Stimulated activated CD8-positive, alpha-beta memory T cell treated with anti-CD3 and anti-CD28 coated beads, Interleukin-12 subunit alpha, Interleukin-12 subunit beta, amount 100 ng/mL, for 24 hours (primary cell): ENCODE results near the gene RNF43.
A peak's percentile ranks its signal among the peaks of the same experiment; 100 is the strongest.

Experiments used
- DNase-seq: peaks from one replicate; pipeline ENCODE4 v3.0.0-alpha.2; 2020; ENCODE audit errors: extremely low read depth

The RNF43 gene

GRCh38 chr17:58417300-58418092 lies at the start of gene RNF43:
Gene RNF43 (minus strand): TSS chr17:58417534. CDS start chr17:58415577, 1,957 bp downstream.
- DNase-seq = peak; percentile 66

GRCh38 chr17:58455491-58455890 lies 38.2 kb upstream of the RNF43 start:
- no peak for DNase-seq

DNA sequence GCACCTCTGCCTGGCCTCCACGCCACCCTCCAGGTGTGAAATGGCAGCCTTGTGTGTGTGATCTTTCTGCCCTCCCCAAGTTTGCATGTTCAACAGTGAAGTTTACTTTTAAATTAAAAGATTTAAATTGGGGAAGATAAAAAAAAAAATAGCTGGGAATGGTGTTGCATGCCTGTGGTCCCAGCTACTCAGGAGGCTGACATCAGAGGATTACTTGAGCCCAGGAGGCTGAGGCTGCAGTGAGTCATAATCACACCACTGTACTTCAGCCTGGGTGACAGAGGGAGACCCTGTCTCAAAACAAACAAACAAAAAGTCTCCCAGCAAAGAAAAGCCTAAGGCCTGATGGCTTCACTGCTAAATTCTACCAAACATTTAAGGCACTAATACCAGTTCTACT lies 35.4 kb upstream of the RNF43 start:
- DNase-seq = no peak

DNA sequence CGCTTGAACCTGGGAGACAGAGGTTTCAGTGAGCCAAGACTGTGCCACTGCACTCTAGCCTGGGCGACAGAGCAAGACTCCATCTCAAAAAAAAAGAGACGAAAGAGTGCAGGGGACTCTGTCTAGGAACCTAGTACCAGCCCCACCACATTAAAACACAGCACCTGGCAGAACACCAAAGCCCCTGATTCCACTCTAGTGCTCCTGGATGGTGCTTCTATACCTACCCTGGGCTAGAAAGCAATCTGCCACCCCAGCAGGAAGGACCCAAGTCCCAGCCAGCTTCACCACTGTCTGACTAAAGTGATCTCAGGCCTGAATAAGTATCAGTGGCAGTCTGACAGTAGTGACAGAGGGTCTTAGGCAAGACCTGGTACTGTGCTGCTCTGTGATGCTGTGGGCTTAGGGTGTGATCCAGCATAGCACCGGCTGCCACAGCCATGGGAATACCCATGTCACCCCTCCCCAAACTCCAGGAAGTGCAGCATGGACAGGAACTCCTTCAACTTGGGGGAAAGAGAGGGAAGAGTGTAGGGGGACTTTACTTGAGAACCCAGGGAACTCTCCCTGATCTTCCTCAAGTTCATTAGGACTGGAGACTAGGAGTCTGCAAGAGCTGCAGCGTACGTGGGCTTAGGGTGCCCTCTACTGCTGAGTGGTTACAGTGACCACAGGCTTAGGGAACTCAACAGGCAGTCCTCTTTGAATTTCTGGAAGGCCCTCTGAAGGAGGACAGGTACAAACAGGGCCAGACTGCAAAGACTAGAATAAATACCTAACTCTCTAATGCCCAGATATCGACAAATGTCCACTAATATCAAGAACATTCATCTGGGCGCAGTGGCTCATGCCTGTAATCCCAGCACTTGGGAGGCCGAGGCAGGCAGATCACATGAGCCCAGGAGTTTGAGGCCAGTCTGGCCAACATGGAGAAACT lies 30.0 kb upstream of the RNF43 start:
- DNase-seq = peak; percentile 24

- no peak for DNase-seq
These were observed 28.8 kb upstream of the RNF43 start for GRCh38 chr17:58446086-58446485.

- no peak for DNase-seq
These were observed 19.5 kb upstream of the RNF43 start for GRCh38 chr17:58436805-58437239.

GRCh38 chr17:58436245-58436644 lies 18.9 kb upstream of the RNF43 start:
- DNase-seq = no peak

DNA sequence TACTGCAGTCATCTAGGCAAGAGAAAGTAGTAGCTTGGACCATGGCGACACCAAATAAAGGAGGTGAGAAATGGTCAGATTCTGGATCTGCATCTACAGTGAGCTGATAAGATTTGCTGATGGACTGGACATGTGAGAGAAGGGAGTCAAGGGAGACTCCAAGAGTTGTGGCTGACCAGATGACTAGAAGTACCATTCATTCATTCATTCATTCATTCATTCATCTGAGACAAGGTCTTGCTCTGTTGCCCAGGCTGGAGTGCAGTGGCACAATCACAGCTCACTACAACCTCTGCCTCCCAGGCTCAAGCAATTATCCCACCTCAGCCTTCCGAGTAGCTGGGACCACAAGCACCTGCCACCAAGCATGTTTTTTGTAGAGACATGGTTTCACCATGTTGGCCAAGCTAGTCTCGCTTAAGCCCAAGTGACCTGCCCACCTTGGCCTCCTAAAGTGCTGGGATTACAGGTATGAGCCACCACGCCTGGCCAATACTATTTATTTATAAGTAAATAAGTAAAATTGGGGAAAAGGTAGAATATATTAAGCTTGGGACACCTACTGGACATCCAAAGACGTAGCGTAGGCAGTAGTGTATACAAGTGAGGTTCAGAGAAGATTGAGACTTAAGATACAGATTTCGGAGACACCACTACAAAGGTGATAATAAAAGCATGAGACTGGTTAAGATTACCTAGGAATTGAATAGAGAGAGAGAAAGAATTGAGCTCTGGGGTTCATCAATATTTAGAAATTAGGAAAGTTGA lies 15.7 kb upstream of the RNF43 start:
- DNase-seq = no peak

DNA sequence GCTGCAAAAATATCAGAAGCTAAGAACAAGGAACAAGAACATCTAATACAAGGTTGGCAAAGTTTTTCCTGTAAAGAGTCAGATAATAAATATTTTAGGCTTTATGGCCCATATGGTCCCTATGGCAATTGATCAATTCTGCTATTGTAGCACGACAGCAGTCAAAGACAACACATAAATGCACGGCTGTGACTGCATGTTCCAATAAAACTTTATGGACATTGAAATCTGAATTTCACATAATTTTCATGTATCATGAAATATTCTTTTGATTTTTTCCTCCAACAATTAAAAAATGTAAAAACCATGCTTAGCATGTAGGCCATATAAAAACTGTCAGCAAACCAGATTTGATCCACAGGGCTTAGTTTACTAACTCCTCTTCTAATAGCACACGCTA lies 10.5 kb upstream of the RNF43 start:
- no peak for DNase-seq

DNA sequence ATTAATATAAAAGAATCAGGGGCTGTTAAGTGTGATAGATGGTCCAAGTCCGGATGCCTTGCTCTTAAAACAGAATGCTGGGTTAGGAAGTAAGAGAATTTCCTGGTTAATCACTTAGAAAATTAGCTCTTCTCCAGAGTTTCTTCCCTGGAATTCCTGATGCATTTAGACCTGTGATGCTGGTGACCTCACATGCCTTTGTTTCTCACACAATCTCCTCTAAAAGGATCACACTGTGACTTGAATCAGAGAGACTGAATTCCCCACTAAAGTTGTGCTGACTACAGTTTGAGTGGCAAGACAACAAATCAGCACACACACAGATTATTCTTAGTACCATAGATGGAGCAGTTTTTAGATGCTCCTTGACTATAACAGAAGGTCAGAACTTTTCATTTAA lies 4.4 kb upstream of the RNF43 start:
- DNase-seq = no peak

DNA sequence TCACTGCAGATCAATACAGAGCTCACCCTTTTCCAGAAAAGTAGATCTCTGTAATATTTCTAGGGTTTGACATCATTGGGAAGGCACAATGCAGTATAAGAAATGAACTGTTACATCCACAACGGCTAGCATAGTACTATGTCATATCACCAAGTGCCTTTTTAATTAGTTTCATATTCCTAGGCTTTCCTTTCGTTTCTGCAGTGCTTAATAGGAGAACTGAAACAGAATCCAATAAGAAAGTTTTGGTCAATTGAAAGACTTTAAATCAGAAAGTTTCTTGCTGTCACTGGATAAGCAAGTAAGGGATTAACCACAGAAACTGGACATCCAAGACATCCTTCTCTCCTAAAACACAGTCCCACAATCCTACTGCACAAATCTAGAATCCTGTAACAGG lies 3.5 kb upstream of the RNF43 start:
- no peak for DNase-seq

- DNase-seq = no peak
These were observed 416 bp downstream of the RNF43 start for GRCh38 chr17:58416937-58417299.

DNA sequence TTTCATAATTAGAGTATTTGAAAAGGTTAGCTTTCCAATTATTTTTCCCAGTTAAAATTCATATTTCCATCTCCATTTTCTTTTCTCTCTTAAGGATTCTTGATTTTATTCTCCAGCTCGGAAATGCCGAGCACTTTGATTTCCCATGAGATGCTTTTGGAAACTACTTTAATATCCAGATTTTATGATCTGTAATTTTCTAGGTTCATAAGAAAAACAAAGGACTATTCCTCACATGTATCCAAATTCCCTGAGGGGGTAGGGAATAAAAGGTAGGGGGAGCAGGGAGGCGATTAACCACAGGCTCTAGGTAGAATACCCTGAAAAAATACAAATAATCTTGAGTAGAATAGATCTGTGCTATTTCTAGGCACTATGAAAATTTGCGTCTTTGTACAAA lies 938 bp downstream of the RNF43 start:
- no peak for DNase-seq

GRCh38 chr17:58415371-58416055 lies 1.8 kb downstream of the RNF43 start:
- no peak for DNase-seq

- DNase-seq = no peak
These were observed 2.7 kb downstream of the RNF43 start for GRCh38 chr17:58414596-58414997.

GRCh38 chr17:58413684-58414083 lies 3.6 kb downstream of the RNF43 start:
- DNase-seq = no peak

DNA sequence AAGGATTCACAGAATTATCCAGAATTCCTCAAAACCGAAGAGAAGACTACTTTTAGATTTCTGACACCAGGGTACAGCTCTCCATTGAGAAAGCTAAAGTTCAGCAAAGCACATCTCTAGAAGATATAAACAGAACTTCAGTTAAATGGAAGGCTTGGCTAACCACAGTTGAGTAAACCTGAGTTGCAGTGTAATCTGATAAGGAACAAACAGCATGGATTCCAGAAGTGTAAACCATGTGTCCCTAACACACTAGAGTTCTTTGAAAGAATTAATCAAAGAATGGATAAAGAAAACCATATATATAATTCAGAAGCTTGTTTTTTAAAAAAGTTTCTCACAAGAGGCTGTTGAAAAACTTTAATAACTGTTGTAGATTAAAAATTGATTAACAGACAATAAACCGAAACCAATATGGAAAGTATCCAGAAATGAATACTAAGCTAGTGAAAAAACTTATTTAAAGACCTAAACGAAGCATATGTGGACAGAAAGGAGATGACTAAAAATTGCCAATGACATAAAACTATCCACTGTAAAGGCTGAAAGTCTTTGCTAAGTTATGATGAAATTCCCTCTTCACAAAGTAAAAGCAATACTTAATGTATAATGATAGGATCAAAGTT lies 4.3 kb downstream of the RNF43 start:
- DNase-seq = no peak

- DNase-seq = no peak
These were observed 5.2 kb downstream of the RNF43 start for GRCh38 chr17:58412064-58412703.

- no peak for DNase-seq
These were observed 5.9 kb downstream of the RNF43 start for GRCh38 chr17:58411408-58411894.

DNA sequence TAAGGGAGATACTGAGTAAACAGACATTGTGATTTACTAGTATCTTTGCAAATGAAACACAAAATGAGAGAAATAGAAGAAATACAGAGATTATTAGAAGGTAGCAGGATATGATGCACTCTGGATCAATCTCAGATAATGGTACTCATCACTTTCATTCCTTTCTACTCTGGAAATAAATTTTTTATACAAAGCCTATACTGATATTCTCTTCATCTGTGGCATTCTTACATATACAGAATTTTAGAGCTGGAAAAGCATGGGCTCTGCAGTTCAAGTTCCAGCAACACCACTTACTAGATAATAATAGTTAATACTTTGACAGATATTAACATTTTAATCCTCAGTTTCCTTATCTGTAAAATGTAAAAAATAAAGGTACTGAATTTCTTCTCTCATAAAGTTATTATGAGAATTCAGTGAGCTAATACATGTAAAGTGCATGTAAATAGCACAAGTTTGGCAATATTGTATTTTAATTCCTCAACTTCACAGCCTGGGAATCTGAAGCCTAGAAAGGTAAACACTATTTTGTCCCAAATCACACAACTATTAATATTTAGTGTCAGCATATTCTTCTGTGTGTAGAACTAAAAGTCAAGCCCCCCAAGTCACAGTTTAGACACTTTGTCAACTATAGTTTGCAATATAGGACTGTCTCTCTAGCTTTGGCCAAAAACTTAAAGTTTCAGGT lies 6.5 kb downstream of the RNF43 start:
- no peak for DNase-seq
